WTC11 (cell line): Measurements from ENCODE around the gene EPN2. TPM values are rescaled to one million over a fixed set of nuclear protein-coding genes. Genes with fewer than 3 reads are reported as not detected.

Source experiments
- ATF1 ChIP-seq: sonication (generic); formaldehyde crosslinking; IDR thresholded peaks from 2 replicates; pipeline ENCODE4 v1.8.1; 2023; ENCODE audit warnings: mild to moderate bottlenecking, moderate library complexity, missing genetic modification reagents
- CBFB ChIP-seq: sonication (generic); formaldehyde crosslinking; IDR thresholded peaks from 2 replicates; pipeline ENCODE4 v1.8.1; 2022; ENCODE audit warnings: mild to moderate bottlenecking, low read depth, missing genetic modification reagents
- FOXJ3 ChIP-seq: sonication (generic); formaldehyde crosslinking; IDR thresholded peaks from 2 replicates; pipeline ENCODE4 v1.9.0; 2021; ENCODE audit warnings: missing genetic modification reagents, mild to moderate bottlenecking, borderline replicate concordance
- FOXP1 ChIP-seq: sonication (generic); formaldehyde crosslinking; IDR thresholded peaks from 2 replicates; pipeline ENCODE4 v1.8.0; 2022; ENCODE audit warnings: missing genetic modification reagents, mild to moderate bottlenecking, moderate library complexity, borderline replicate concordance
- JUN ChIP-seq: sonication (generic); formaldehyde crosslinking; IDR thresholded peaks from 2 replicates; pipeline ENCODE4 v1.8.0; 2023; ENCODE audit warnings: mild to moderate bottlenecking, missing genetic modification reagents
- NR2C2 ChIP-seq: sonication (generic); formaldehyde crosslinking; IDR thresholded peaks from 2 replicates; pipeline ENCODE4 v1.8.0; 2022; ENCODE audit warnings: mild to moderate bottlenecking, missing genetic modification reagents
- NR3C1 ChIP-seq: sonication (generic); formaldehyde crosslinking; conservative IDR thresholded peaks from 2 replicates; pipeline ENCODE4 v1.8.1; 2023; ENCODE audit warnings: low read depth, mild to moderate bottlenecking, missing genetic modification reagents
- OVOL2 ChIP-seq: fragments of 250-450 bp; sonication (Bioruptor Pico); IDR thresholded peaks from 2 replicates; pipeline ENCODE4 v1.9.0; 2021; ENCODE audit warnings: mild to moderate bottlenecking, borderline replicate concordance
- SMAD4 ChIP-seq: sonication (generic); formaldehyde crosslinking; IDR thresholded peaks from 2 replicates; pipeline ENCODE4 v1.8.0; 2022; ENCODE audit warnings: mild to moderate bottlenecking, missing genetic modification reagents
- ZBTB21 ChIP-seq: sonication (generic); formaldehyde crosslinking; IDR thresholded peaks from 2 replicates; pipeline ENCODE4 v1.8.1; 2023; ENCODE audit warnings: mild to moderate bottlenecking, missing genetic modification reagents, borderline replicate concordance
- ZNF317 ChIP-seq: sonication (generic); formaldehyde crosslinking; IDR thresholded peaks from 2 replicates; pipeline ENCODE4 v1.8.1; 2023; ENCODE audit warnings: low read depth, mild to moderate bottlenecking, moderate library complexity, missing genetic modification reagents, borderline replicate concordance
- total RNA-seq: library from RNA; stranded (reverse); gene quantifications from 3 replicates; pipeline ENCODE4 v1.2.3, GENCODE V29; 2021
- TF ChIP-seq, protein P1 (sequence below): fragments of 250-450 bp; sonication (Bioruptor Pico); IDR thresholded peaks from 2 replicates; pipeline ENCODE4 v1.9.0; 2021; ENCODE audit warnings: mild to moderate bottlenecking, borderline replicate concordance
- TF ChIP-seq, protein P2 (sequence below): sonication (generic); formaldehyde crosslinking; IDR thresholded peaks from 2 replicates; pipeline ENCODE4 v1.8.0; 2022; ENCODE audit warnings: missing genetic modification reagents
- TF ChIP-seq, protein P3 (sequence below): sonication (generic); formaldehyde crosslinking; IDR thresholded peaks from 2 replicates; pipeline ENCODE4 v1.8.1; 2023; ENCODE audit warnings: mild to moderate bottlenecking, missing genetic modification reagents
- TF ChIP-seq, protein P4 (sequence below): sonication (generic); formaldehyde crosslinking; IDR thresholded peaks from 2 replicates; pipeline ENCODE4 v1.8.1; 2023; ENCODE audit warnings: mild to moderate bottlenecking, missing genetic modification reagents
- TF ChIP-seq, protein P5 (sequence below): sonication (generic); formaldehyde crosslinking; IDR thresholded peaks from 2 replicates; pipeline ENCODE4 v1.8.1; 2022; ENCODE audit warnings: mild to moderate bottlenecking, moderate library complexity, missing genetic modification reagents
- TF ChIP-seq, protein P6 (sequence below): fragments of 250-450 bp; sonication (Bioruptor Pico); IDR thresholded peaks from 2 replicates; pipeline ENCODE4 v1.9.0; 2021; ENCODE audit warnings: mild to moderate bottlenecking
- TF ChIP-seq, protein P7 (sequence below): sonication (generic); formaldehyde crosslinking; IDR thresholded peaks from 2 replicates; pipeline ENCODE4 v1.8.1; 2023; ENCODE audit warnings: mild to moderate bottlenecking, missing genetic modification reagents, moderate library complexity
- TF ChIP-seq, protein P8 (sequence below): fragments of 200-600 bp; IDR thresholded peaks from 2 replicates; pipeline ENCODE4 v1.8.0; 2022; ENCODE audit warnings: antibody characterized with exemption

EPN2 gene
- total RNA-seq, 1 experiment from 2014 or later, result 48.8 TPM

DNA sequence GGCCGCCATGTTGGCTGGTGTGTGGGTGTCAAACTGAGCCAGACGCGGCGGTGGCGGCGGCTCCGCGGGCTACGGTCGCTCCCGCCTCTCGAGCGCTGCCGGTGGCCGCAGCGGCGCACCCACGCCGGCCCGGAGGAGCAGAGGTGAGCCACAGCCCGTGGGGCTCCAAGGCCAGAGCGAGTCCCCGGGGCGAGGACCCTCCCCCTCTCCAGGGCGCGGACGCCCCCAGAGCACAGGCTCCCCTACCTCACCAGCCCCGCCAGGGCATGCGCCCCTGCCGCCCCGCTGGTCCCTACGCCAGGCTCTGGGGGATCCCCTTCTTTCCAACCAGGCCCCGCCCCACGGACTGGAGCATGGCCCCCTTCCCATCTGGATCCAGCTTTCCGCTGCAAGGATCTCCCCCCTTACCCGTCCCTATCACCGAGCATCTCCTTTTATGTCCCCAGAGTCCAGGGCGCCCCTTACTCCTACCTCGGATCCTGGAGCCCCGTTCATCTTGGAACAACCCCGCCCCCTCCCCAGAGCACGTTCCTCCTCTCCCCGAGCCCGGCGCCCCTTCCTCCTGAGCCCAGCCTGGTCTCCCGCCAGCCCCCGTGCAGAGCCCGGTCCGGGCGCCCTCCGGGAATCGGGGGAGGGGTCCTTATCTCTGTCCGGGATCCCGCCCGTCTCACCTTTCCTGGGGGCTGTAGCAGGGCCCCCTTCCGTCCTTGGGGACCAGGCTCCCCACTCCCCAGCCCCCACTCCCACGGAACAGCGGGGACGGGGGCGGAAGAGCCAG is 412 bp downstream of the EPN2 start (continued):
- TF ChIP-seq, protein P1, sequence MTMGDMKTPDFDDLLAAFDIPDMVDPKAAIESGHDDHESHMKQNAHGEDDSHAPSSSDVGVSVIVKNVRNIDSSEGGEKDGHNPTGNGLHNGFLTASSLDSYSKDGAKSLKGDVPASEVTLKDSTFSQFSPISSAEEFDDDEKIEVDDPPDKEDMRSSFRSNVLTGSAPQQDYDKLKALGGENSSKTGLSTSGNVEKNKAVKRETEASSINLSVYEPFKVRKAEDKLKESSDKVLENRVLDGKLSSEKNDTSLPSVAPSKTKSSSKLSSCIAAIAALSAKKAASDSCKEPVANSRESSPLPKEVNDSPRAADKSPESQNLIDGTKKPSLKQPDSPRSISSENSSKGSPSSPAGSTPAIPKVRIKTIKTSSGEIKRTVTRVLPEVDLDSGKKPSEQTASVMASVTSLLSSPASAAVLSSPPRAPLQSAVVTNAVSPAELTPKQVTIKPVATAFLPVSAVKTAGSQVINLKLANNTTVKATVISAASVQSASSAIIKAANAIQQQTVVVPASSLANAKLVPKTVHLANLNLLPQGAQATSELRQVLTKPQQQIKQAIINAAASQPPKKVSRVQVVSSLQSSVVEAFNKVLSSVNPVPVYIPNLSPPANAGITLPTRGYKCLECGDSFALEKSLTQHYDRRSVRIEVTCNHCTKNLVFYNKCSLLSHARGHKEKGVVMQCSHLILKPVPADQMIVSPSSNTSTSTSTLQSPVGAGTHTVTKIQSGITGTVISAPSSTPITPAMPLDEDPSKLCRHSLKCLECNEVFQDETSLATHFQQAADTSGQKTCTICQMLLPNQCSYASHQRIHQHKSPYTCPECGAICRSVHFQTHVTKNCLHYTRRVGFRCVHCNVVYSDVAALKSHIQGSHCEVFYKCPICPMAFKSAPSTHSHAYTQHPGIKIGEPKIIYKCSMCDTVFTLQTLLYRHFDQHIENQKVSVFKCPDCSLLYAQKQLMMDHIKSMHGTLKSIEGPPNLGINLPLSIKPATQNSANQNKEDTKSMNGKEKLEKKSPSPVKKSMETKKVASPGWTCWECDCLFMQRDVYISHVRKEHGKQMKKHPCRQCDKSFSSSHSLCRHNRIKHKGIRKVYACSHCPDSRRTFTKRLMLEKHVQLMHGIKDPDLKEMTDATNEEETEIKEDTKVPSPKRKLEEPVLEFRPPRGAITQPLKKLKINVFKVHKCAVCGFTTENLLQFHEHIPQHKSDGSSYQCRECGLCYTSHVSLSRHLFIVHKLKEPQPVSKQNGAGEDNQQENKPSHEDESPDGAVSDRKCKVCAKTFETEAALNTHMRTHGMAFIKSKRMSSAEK, result no peak
- no peak for TF ChIP-seq NR3C1 (CRISPR knock-in tag)
- 0 out of 2 replicates have a peak, but pooled peaks have one; percentile 29 for TF ChIP-seq FOXP1 (CRISPR knock-in tag)
- TF ChIP-seq, protein P2, sequence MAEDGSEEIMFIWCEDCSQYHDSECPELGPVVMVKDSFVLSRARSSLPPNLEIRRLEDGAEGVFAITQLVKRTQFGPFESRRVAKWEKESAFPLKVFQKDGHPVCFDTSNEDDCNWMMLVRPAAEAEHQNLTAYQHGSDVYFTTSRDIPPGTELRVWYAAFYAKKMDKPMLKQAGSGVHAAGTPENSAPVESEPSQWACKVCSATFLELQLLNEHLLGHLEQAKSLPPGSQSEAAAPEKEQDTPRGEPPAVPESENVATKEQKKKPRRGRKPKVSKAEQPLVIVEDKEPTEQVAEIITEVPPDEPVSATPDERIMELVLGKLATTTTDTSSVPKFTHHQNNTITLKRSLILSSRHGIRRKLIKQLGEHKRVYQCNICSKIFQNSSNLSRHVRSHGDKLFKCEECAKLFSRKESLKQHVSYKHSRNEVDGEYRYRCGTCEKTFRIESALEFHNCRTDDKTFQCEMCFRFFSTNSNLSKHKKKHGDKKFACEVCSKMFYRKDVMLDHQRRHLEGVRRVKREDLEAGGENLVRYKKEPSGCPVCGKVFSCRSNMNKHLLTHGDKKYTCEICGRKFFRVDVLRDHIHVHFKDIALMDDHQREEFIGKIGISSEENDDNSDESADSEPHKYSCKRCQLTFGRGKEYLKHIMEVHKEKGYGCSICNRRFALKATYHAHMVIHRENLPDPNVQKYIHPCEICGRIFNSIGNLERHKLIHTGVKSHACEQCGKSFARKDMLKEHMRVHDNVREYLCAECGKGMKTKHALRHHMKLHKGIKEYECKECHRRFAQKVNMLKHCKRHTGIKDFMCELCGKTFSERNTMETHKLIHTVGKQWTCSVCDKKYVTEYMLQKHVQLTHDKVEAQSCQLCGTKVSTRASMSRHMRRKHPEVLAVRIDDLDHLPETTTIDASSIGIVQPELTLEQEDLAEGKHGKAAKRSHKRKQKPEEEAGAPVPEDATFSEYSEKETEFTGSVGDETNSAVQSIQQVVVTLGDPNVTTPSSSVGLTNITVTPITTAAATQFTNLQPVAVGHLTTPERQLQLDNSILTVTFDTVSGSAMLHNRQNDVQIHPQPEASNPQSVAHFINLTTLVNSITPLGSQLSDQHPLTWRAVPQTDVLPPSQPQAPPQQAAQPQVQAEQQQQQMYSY (CRISPR knock-in tag), result 0 out of 2 replicates have a peak, but pooled peaks have one; percentile 36
- TF ChIP-seq ZNF317 (CRISPR knock-in tag), result no peak
- TF ChIP-seq, protein P3, sequence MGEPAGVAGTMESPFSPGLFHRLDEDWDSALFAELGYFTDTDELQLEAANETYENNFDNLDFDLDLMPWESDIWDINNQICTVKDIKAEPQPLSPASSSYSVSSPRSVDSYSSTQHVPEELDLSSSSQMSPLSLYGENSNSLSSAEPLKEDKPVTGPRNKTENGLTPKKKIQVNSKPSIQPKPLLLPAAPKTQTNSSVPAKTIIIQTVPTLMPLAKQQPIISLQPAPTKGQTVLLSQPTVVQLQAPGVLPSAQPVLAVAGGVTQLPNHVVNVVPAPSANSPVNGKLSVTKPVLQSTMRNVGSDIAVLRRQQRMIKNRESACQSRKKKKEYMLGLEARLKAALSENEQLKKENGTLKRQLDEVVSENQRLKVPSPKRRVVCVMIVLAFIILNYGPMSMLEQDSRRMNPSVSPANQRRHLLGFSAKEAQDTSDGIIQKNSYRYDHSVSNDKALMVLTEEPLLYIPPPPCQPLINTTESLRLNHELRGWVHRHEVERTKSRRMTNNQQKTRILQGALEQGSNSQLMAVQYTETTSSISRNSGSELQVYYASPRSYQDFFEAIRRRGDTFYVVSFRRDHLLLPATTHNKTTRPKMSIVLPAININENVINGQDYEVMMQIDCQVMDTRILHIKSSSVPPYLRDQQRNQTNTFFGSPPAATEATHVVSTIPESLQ (CRISPR knock-in tag), result no peak
- TF ChIP-seq FOXJ3, result no peak
- no peak for TF ChIP-seq JUN
- no peak for TF ChIP-seq ATF1
- no peak for TF ChIP-seq SMAD4 (CRISPR knock-in tag)
- TF ChIP-seq NR2C2 (CRISPR knock-in tag), result no peak
- TF ChIP-seq, protein P4, sequence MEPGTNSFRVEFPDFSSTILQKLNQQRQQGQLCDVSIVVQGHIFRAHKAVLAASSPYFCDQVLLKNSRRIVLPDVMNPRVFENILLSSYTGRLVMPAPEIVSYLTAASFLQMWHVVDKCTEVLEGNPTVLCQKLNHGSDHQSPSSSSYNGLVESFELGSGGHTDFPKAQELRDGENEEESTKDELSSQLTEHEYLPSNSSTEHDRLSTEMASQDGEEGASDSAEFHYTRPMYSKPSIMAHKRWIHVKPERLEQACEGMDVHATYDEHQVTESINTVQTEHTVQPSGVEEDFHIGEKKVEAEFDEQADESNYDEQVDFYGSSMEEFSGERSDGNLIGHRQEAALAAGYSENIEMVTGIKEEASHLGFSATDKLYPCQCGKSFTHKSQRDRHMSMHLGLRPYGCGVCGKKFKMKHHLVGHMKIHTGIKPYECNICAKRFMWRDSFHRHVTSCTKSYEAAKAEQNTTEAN (CRISPR knock-in tag), result no peak
- TF ChIP-seq ZBTB21 (CRISPR knock-in tag), result no peak
- TF ChIP-seq OVOL2, result no peak
- TF ChIP-seq, protein P5, sequence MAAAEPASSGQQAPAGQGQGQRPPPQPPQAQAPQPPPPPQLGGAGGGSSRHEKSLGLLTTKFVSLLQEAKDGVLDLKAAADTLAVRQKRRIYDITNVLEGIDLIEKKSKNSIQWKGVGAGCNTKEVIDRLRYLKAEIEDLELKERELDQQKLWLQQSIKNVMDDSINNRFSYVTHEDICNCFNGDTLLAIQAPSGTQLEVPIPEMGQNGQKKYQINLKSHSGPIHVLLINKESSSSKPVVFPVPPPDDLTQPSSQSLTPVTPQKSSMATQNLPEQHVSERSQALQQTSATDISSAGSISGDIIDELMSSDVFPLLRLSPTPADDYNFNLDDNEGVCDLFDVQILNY, result 0 out of 2 replicates have a peak, but pooled peaks have one; percentile 23
- TF ChIP-seq, protein P6, sequence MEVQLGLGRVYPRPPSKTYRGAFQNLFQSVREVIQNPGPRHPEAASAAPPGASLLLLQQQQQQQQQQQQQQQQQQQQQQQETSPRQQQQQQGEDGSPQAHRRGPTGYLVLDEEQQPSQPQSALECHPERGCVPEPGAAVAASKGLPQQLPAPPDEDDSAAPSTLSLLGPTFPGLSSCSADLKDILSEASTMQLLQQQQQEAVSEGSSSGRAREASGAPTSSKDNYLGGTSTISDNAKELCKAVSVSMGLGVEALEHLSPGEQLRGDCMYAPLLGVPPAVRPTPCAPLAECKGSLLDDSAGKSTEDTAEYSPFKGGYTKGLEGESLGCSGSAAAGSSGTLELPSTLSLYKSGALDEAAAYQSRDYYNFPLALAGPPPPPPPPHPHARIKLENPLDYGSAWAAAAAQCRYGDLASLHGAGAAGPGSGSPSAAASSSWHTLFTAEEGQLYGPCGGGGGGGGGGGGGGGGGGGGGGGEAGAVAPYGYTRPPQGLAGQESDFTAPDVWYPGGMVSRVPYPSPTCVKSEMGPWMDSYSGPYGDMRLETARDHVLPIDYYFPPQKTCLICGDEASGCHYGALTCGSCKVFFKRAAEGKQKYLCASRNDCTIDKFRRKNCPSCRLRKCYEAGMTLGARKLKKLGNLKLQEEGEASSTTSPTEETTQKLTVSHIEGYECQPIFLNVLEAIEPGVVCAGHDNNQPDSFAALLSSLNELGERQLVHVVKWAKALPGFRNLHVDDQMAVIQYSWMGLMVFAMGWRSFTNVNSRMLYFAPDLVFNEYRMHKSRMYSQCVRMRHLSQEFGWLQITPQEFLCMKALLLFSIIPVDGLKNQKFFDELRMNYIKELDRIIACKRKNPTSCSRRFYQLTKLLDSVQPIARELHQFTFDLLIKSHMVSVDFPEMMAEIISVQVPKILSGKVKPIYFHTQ (CRISPR knock-in tag), result no peak
- no peak for TF ChIP-seq CBFB
- TF ChIP-seq, protein P7, sequence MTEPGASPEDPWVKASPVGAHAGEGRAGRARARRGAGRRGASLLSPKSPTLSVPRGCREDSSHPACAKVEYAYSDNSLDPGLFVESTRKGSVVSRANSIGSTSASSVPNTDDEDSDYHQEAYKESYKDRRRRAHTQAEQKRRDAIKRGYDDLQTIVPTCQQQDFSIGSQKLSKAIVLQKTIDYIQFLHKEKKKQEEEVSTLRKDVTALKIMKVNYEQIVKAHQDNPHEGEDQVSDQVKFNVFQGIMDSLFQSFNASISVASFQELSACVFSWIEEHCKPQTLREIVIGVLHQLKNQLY (CRISPR knock-in tag), result no peak
- TF ChIP-seq, protein P8, sequence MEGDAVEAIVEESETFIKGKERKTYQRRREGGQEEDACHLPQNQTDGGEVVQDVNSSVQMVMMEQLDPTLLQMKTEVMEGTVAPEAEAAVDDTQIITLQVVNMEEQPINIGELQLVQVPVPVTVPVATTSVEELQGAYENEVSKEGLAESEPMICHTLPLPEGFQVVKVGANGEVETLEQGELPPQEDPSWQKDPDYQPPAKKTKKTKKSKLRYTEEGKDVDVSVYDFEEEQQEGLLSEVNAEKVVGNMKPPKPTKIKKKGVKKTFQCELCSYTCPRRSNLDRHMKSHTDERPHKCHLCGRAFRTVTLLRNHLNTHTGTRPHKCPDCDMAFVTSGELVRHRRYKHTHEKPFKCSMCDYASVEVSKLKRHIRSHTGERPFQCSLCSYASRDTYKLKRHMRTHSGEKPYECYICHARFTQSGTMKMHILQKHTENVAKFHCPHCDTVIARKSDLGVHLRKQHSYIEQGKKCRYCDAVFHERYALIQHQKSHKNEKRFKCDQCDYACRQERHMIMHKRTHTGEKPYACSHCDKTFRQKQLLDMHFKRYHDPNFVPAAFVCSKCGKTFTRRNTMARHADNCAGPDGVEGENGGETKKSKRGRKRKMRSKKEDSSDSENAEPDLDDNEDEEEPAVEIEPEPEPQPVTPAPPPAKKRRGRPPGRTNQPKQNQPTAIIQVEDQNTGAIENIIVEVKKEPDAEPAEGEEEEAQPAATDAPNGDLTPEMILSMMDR, result 0 out of 2 replicates have a peak, but pooled peaks have one; percentile 26
